Right lobe of liver (tissue), 4 donors: ENCODE measurements around the gene CHST3.

ENCODE experiments used
- CTCF ChIP-seq, 4 donors: fragments of 200-600 bp in 3 of 4; fragments of 450-650 bp in 1 of 4; IDR thresholded peaks; one replicate each; pipeline versions ENCODE4 v1.5.1 to v1.8.0; 2016 to 2022; ENCODE audit warnings: antibody characterized with exemption in 4 of 4, mild to moderate bottlenecking in 2 of 4
- POLR2A ChIP-seq: fragments of 450-650 bp; IDR thresholded peaks from one replicate; pipeline ENCODE4 v1.6.1; 2017; ENCODE audit warnings: antibody characterized with exemption, mild to moderate bottlenecking
- donor health status: DM: no; HTN: no; CAD: no.
- donor health status: DM: no; HTN: no; CAD: no.
- donor health status: DM: no; HTN: yes; CAD: no.

GRCh38 chr10:71964743-71965515 is 734 bp downstream of the CHST3 start:
- TF ChIP-seq CTCF (IDR thresholded peaks at IDR 0.05): no peak
- TF ChIP-seq POLR2A: no peak
